Hematopoietic multipotent progenitor cell treated with erythropoietin and hydrocortisone succinate and interleukin-3 and kit ligand, for 6 days (in vitro differentiated cells): ENCODE data around the gene FBXO2.

Experiments used
- DNase-seq: peaks from one replicate; pipeline ENCODE4 v3.0.0-alpha.2; 2015

FBXO2 gene

DNA sequence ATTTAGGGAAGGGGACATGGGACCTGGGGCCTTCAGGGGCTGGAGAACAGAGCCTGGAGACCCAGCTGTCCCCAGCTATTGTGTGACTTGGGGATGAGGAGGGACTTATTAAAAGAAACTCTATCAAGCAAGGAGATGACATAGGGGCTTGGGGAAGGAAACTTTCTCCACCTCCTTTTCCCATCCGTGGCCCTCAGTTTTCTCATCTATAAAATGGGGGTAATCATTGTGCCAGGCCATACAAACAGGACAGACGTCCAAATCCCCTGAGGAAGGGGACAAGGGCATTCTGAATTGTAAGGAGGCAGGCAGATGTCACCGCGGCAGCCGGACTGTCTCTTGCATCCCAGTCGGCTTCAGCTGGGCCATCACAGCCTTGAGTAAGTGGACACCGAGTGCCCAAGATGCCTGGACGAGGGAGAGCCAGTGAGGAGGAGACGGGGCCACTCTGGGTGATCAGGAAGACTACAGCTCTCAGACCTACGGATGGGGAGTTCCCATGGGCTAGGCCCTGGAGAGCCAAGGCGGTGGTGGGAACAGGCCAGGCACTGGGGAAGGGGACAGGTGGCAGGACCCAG, 1.9 kb downstream of the FBXO2 start:
- DNase-seq: no peak

DNA sequence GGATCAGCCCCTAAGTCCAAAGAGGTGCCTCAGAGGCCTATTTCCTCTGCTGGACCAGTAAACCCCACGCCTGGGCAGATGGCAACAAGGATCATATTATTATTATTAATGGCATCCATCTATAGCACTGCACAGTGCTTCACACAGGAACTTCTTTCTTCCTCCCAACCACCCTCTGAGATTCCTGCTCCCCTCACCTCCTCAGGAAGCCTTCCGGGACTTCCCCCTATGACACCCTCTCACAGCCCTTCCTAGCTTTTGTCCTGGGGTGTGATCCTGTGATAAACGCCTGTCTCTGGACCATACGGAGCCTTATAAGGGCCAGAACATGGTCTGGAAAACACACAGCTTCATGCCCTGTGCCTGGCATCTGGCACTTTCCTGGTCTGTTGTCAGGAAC, 3.2 kb downstream of the FBXO2 start:
- DNase-seq: no peak

- peak; percentile 86 for DNase-seq
Observed at GRCh38 chr1:11650331-11650991, 3.8 kb downstream of the FBXO2 start.

GRCh38 chr1:11649624-11650330, 4.5 kb downstream of the FBXO2 start:
- no peak for DNase-seq

GRCh38 chr1:11649237-11649623, 5.0 kb downstream of the FBXO2 start:
- DNase-seq: no peak

- peak; percentile 60 for DNase-seq
Observed at GRCh38 chr1:11648732-11649158, 5.5 kb downstream of the FBXO2 start.

GRCh38 chr1:11648039-11648438, 6.2 kb downstream of the FBXO2 start:
- no peak for DNase-seq

- DNase-seq: no peak
Observed at GRCh38 chr1:11647333-11647732, 6.9 kb downstream of the FBXO2 start.

DNA sequence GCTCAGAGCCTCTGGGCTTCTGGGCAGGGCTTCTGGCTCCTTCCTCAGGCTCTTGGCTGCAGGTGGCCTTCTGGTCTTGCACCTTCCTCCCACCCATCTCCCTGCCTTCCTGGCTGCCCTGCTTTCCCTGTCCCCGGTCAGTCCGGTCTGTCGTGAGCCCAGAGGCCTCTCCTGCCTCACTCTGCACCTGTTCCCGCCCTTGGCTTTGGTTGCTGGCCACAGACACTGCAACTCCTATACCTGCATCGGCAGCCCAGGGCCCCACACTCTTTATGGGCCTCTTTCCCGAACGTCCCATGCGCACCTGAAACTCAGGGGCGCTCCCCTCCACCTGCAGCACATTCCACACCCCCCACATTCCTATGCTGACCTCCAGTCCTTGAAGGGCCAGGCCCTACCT, 7.9 kb downstream of the FBXO2 start:
- DNase-seq: no peak

- peak; percentile 92 for DNase-seq
Observed at GRCh38 chr1:11645670-11646265, 8.5 kb downstream of the FBXO2 start.

GRCh38 chr1:11645270-11645669, 9.0 kb downstream of the FBXO2 start:
- no peak for DNase-seq

GRCh38 chr1:11643782-11644181, 10.4 kb downstream of the FBXO2 start:
- DNase-seq: no peak

DNA sequence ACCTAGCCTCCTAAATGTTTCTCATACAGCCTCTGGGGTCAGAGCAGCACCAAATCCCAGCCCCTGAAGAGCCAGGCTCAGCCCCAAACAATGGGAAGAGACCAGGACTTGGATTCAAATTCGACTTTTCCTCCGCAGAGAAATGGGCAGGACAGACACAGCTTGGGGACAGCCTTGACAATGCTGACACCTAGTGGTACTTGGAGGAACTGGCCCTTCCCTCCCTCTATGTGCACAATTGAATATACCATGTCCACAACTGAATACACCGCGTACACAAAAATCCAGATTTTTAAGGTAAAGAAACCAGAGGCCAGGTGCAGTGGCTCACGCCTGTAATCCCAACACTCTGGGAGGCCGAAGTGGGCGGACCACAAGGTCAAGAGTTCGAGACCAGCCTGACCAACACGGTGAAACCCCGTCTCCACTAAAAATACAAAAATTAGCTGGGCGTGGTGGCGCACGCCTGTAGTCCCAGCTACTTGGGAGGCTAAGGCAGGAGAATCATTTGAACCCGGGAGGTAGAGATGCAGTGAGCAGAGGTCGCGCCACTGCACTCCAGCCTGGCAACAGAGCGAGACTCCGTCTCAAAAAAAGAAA, 11.7 kb downstream of the FBXO2 start:
- peak; percentile 83 for DNase-seq

GRCh38 chr1:11641776-11642305, 12.4 kb downstream of the FBXO2 start:
- no peak for DNase-seq

DNA sequence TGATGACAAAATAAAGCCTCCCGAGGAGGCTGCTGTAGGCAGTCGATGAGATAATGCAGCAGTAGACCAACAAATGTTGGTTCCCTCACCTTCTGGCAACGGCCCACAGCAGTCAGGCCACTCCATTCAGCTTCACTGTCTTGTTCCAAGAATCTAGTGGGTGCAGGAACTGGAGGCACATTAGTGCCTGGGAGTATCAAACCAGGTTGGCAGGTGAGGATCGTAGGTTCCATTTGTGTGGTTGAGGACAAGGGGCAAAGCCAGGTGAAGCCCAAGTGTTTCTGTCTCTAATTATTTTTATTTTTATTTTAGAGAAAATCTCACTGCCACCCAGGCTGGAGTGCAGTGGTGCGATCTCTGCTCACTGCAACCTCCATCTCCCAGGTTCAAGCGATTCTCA, 13.3 kb downstream of the FBXO2 start:
- DNase-seq: no peak

DNA sequence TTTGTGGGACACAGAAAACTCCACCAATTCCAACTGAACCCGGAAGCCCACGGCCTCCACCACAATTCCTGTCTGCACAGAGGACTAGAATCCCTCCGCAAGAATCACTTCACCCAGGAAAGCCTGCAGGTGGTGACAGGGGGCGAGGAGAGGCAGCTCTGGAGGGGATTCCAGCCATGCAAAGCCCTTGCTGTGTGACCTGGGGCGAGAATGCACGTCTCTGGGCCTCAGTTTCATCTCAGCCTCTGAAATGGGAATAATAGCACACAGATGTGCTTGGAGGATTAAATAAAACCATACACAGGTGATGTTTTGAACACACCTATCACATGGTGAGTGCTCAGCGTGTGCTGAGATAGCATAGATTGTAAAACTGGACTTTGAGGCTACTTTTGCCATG, 14.1 kb downstream of the FBXO2 start:
- no peak for DNase-seq

- no peak for DNase-seq
Observed at GRCh38 chr1:11639372-11639771, 14.9 kb downstream of the FBXO2 start.

DNA sequence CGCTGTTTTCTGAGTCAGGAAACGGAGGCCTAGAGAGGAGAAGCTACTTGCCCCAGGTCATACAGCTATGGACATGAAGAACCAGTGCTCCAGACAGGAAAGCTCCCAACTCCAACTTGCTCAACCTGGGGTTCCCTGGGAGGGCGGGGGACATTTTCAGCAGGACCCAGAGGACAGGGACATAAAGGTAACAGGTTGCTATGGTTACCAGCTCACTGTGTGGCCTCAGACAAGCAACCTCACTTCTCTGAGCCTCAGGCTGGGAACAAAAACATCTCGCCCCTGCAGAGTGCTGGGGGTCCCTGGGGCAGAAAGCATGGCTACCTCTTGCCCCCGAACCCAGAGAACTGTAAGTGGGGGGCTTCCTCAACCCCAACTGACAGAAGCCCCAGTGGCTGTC, 16.1 kb downstream of the FBXO2 start:
- DNase-seq: no peak

DNA sequence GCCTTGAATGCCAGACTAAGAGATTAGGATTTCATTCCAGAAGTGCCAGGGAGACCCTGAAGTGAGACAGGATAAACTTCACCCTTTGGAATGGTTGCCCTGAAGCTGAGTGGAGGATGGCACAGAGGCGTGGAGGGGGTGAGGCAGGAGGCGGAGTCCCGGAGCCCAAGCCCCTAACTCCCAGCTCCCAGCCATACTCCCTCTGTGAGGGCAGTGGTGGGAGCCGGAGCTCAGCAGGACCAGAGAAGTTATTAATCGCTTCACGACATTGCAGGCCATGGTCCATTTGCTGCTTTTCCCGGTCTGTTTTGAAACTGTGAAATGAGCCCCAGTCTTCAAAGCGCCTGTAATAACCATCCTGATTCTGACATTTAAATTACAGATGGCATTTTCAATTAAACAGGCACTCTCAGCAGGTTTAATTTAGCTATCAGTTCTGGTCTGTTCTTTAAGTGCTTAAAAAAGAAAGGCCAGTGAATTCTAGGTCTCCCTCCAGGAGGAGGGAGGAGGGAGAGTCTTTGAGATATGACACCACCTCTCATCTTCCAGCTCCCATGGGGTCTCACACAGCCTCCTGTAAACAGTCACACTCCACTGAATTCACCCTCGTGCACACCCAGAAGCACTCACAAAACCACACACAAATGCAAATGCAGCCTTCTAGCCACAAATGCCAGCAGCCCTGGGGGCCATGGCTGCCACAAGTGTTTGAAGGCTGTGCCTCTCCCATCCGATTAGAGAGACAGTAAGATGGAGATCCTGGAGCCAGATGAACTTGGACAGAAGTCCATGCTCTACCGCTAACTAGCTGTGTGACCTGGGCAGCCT, 19.6 kb downstream of the FBXO2 start:
- no peak for DNase-seq

- no peak for DNase-seq
Observed at GRCh38 chr1:11629184-11630016, 24.8 kb downstream of the FBXO2 start.

GRCh38 chr1:11628767-11629166, 25.5 kb downstream of the FBXO2 start:
- no peak for DNase-seq
